VCaP (cell line): ENCODE measurements around the gene COLEC12.

Source experiments
- H3K27ac ChIP-seq: fragments of 450-650 bp; 2 replicates; pipeline ENCODE4 v1.5.1; 2017
- TF ChIP-seq, protein P1 (sequence below): fragments of 450-650 bp; conservative IDR thresholded peaks from 2 replicates; pipeline ENCODE4 v1.5.1; 2017; ENCODE audit warnings: mild to moderate bottlenecking, moderate library complexity

Gene COLEC12

GRCh38 chr18:361941-362310 is 138.6 kb downstream of the COLEC12 start:
- peak overlapping the region; percentile 98 for H3K27ac ChIP-seq

DNA sequence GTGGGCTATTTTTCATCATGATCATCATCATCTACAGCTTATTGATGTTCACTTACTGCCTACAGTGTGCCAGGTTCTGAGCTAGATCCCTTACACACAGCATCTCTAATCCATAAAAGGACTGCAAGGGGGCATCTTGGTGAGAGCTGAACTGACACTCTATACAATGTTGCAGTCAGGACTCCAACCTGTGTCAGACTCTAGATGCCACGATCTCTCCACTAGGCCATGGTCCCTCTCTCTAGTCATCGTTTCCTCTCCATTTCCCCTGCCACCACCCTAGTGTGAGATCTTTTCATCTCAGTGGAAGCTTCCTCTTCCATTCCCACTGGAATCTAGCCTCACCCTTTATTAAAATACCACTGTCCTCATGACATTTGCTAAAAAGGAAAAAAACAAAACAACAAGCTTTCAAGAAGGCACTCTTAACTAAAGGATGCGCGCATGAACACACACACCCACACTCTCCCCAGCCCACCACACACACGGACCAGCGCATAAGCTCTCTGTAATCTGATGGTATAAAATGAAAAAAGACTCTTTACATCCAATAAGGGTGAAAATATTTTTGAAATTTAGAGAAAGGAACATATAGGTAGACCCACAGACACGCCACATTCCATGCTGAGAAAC is 139.3 kb downstream of the COLEC12 start:
- TF ChIP-seq, protein P1, sequence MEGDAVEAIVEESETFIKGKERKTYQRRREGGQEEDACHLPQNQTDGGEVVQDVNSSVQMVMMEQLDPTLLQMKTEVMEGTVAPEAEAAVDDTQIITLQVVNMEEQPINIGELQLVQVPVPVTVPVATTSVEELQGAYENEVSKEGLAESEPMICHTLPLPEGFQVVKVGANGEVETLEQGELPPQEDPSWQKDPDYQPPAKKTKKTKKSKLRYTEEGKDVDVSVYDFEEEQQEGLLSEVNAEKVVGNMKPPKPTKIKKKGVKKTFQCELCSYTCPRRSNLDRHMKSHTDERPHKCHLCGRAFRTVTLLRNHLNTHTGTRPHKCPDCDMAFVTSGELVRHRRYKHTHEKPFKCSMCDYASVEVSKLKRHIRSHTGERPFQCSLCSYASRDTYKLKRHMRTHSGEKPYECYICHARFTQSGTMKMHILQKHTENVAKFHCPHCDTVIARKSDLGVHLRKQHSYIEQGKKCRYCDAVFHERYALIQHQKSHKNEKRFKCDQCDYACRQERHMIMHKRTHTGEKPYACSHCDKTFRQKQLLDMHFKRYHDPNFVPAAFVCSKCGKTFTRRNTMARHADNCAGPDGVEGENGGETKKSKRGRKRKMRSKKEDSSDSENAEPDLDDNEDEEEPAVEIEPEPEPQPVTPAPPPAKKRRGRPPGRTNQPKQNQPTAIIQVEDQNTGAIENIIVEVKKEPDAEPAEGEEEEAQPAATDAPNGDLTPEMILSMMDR = no peak
- H3K27ac ChIP-seq = peak overlapping the region; percentile 98

More at GRCh38 chr18:361941-362310, 138.6 kb downstream of the COLEC12 start:
- TF ChIP-seq, protein P1 = no peak

- H3K27ac ChIP-seq = peak overlapping the region; percentile 98
- TF ChIP-seq, protein P1 = no peak
Observed at GRCh38 chr18:360676-361075, 139.8 kb downstream of the COLEC12 start.

DNA sequence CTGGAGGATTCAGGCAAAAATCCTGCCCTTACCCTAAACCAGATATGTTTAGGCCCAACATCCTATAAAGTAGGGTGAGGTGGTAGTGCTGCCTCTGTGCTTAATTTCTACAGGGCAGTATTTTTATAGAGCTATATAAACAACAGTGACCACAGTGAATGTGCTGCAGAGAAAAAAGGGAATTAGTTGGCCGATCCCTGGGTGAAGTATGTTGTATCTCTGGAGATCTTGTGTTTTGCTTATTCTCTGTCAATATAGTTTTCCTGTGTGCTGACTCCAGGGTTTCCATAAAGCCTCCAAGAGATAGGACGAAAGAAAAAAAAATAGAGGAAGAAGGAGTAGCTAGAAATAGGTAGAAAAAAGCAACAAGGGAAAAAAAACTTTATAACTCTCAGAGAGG is 143.7 kb downstream of the COLEC12 start:
- TF ChIP-seq, protein P1 = no peak
- H3K27ac ChIP-seq = peak overlapping the region; percentile 98

DNA sequence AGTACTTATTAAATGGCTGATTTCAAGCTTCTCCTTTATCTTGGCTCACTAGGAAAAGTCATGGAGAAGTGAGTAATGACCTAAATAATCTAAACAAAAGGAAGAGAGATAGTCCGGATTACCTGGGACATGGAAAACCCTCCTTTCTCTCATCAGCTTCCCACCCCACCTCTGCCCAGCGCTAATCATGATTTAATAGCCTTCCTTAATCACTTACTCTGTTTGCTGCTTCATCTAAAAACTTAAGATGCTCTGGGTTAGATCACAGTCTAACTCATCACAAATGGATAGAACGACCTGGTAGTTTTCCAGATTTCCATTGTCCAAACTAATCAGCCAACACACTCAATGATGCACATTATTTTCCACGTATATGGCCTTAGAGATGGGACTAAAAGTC is 144.8 kb downstream of the COLEC12 start:
- H3K27ac ChIP-seq = peak overlapping the region; percentile 98
- TF ChIP-seq, protein P1 = no peak

DNA sequence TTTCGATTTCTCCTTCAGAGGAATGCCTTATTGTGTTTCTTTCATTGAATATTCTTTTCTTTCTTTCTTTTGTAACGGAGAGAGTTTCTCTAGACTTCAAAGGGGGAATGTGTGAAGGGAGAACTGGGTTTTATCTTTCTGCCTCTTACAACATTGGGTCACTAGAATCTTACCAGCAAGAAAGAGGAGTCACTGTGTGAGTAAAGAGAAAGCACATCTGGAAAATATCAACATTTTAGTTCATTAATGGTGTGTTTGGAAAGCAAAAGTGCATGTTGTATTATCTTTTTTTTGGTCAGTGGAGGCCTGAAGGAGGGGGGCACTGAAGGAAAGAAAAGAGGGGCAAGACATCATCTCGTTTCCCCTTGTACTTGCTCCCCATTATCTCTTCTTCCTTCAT is 146.0 kb downstream of the COLEC12 start:
- TF ChIP-seq, protein P1 = no peak

DNA sequence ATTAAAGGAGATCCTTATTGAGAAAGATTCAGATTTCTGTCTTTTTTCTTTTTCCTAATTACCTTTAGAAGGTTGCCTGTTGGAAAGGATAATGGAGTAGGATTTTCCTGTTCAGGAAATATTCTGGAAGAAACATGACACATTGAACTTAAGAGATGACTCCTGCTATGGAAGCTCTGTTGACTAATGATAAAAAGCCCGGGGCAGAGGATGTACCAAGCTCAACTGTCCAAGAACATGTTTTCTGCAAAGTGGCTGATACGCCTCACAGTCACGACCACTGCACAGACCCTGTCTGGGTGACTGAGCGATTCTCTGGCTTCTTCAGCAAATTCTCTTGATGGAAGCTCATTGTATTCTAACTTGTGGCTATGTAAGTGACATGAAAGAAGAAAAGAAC is 146.5 kb downstream of the COLEC12 start:
- no peak overlapping the region; the same call in 1 of the 2 replicates for H3K27ac ChIP-seq
- TF ChIP-seq, protein P1 = no peak

More for the DNA sequence above, 146.0 kb downstream of the COLEC12 start:
- peak overlapping the region; percentile 98; the same call in 1 of the 2 replicates for H3K27ac ChIP-seq
